ENCODE data around the gene ATP6V0A1.

Gene ATP6V0A1

DNA sequence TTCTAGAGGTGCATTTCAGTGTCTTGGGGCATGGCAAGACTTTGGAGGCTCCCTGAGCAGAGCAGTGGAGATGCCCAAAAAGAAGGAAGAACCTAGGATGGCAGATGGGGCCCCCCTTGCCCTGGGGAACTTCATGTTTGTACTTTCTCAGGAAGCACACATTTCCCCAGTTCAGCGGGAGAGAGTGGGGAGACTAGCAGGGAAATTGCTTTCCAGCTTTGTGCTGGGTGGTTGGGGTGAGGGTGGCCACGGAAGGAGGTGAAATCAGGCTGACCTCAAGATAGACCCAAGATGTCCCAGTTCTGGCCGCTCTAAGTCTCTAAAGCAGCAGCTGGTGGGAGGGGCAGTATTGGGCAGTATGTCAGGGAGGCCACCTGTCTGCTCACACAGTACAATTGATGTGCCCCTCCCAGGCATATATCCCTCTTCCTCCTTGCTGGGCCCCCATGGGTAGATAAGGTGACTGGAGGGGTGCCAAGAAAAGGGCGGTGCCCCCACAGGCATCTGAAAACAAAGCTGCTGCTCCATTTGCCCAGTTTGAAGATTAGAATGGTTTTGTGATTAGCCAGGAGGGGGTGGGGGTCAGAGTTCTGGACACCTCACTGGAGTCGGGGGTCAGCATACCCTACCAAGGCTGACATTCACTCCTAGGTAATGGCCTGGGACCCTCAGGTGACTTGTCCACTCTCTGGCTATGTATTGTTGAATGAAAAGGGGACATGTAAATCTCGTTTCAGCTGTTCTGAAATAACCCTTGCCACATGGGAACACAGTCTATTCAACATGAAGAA is 60.3 kb downstream of the ATP6V0A1 start:
- DNase-seq (ENCODE audit: low read depth): no peak
- H3K4me3 ChIP-seq (ENCODE audit: low read depth, low read length): no peak overlapping the region
- TF ChIP-seq, protein P1, sequence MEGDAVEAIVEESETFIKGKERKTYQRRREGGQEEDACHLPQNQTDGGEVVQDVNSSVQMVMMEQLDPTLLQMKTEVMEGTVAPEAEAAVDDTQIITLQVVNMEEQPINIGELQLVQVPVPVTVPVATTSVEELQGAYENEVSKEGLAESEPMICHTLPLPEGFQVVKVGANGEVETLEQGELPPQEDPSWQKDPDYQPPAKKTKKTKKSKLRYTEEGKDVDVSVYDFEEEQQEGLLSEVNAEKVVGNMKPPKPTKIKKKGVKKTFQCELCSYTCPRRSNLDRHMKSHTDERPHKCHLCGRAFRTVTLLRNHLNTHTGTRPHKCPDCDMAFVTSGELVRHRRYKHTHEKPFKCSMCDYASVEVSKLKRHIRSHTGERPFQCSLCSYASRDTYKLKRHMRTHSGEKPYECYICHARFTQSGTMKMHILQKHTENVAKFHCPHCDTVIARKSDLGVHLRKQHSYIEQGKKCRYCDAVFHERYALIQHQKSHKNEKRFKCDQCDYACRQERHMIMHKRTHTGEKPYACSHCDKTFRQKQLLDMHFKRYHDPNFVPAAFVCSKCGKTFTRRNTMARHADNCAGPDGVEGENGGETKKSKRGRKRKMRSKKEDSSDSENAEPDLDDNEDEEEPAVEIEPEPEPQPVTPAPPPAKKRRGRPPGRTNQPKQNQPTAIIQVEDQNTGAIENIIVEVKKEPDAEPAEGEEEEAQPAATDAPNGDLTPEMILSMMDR (IDR thresholded peaks at IDR 0.05; ENCODE audit: low read depth, low read length): no peak
- no peak for TF ChIP-seq POLR2A (IDR thresholded peaks at IDR 0.05; ENCODE audit: extremely low read depth, insufficient read length)
- no peak for TF ChIP-seq MYC (IDR thresholded peaks at IDR 0.05; ENCODE audit: low read depth, low read length)

DNA sequence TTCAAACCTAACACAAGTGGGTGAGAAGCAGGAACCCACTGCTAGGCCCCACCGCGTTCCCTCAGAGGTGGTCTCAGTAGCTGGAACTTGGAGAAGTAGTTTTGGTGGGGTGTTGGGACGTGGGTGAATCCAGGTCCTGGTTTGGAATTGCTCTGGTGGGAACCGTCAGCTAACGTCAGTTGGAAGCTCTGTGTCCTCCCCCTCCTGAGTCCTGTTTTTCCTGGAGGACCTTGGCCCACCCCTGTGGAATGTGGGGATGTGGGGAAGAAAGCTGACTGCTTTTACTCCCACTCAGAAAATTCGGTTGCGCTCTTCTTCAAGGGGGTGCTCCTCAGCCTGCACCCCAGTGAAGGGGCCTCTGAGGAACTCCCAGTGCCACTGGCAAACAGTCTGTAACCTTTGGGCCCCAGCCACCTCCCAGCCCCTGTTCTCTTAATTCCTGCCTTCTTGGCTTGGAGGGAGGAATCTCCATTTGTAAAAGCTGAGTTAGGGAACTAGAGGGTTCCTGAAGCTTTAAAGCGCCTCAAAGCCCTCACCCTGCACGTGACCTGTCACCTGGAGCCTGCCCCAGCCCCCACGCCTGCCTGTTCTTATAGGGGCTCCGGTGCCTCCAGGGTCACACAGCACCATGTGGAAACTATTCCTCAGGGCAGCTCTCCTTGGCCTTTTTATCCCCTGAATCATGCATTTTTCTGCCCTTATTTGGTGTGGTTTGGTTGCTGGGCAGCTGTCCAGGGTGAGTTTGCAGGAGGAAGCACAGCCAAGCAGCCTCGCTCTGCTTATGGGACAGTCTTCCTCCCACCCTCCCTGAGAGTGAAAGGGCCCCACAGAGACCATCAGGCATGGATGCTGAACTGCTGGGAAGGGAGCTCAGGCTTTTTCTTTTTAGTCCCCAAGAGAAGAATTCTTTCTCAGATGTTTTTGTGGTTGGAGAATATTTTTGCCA is 61.1 kb downstream of the ATP6V0A1 start:
- no peak overlapping the region for H3K4me3 ChIP-seq (ENCODE audit: low read depth, low read length)
- no peak for DNase-seq (ENCODE audit: low read depth)
- TF ChIP-seq, protein P2, sequence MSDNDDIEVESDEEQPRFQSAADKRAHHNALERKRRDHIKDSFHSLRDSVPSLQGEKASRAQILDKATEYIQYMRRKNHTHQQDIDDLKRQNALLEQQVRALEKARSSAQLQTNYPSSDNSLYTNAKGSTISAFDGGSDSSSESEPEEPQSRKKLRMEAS (IDR thresholded peaks at IDR 0.05; ENCODE audit: low read depth, low read length): no peak
- TF ChIP-seq, protein P1 (IDR thresholded peaks at IDR 0.05; ENCODE audit: low read depth, low read length): no peak
- no peak for TF ChIP-seq POLR2A (IDR thresholded peaks at IDR 0.05; ENCODE audit: extremely low read depth, insufficient read length)
- TF ChIP-seq MYC (IDR thresholded peaks at IDR 0.05; ENCODE audit: low read depth, low read length): no peak

DNA sequence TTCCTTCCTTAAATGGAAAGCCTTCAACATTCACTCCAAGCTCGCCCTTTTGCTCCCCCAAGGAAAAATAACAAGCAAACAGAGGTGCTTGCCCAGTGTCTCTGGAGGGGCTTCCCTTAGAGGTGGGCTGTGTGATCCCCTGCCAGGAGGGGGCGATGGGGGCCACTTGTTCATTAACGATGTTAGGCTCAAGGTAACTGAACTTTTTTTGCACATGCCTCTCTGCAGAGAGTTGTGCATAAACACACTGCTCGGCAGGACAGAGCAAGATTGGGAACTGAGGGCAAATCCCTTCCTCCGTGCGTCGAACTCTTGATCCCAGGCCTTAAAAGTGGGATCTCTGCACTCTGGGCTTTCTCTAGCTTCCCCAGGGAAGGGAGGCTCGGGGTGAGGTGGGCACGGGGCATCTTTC is 61.9 kb downstream of the ATP6V0A1 start:
- TF ChIP-seq, protein P1 (IDR thresholded peaks at IDR 0.05; ENCODE audit: low read depth, low read length): peak; percentile 66
- TF ChIP-seq MYC (IDR thresholded peaks at IDR 0.05; ENCODE audit: low read depth, low read length): no peak
- DNase-seq (ENCODE audit: low read depth): peak; percentile 41
- no peak overlapping the region for H3K4me3 ChIP-seq (ENCODE audit: low read depth, low read length)

GRCh38 chr17:42521036-42521435 is 62.4 kb downstream of the ATP6V0A1 start:
- TF ChIP-seq MYC (IDR thresholded peaks at IDR 0.05; ENCODE audit: low read depth, low read length) (no peak), POLR2A (IDR thresholded peaks at IDR 0.05; ENCODE audit: extremely low read depth, insufficient read length) (no peak)
- TF ChIP-seq, protein P1 (IDR thresholded peaks at IDR 0.05; ENCODE audit: low read depth, low read length): no peak
- TF ChIP-seq, protein P2 (IDR thresholded peaks at IDR 0.05; ENCODE audit: low read depth, low read length): no peak
- no peak for DNase-seq (ENCODE audit: low read depth)

DNA sequence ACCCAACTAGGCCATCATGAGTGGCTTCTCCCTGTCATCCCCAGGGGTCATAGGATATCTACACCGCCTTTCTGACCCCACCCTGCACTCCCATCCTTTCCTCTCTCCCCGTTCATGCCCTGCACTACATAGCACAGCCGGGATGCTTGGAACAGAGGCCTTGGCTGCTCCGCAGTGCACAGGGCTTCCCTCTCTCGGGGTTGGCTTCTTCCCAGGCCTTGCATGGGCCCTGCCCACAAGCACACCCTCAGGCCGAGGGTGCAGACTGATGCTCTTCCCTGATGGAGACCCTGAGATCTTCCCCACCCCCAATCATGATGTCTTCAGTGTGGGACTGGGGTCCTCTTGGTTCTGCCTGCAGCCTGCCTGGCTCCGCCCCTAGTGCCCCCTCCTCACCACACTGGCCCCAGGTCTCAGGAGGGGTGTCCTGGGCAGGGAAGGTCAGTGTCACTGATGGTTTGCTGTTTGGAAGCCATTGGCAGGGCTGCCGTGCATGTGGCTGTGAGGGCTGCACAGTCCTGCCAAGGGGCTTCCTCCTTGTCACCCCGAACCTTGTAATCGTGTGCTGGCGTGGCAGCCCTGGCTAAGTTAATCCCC is 63.1 kb downstream of the ATP6V0A1 start:
- H3K4me3 ChIP-seq (ENCODE audit: low read depth, low read length): no peak overlapping the region
- no peak for DNase-seq (ENCODE audit: low read depth)
- TF ChIP-seq, protein P1 (IDR thresholded peaks at IDR 0.05; ENCODE audit: low read depth, low read length): no peak
- no peak for TF ChIP-seq MYC (IDR thresholded peaks at IDR 0.05; ENCODE audit: low read depth, low read length)
- TF ChIP-seq, protein P2 (IDR thresholded peaks at IDR 0.05; ENCODE audit: low read depth, low read length): no peak
- TF ChIP-seq POLR2A (IDR thresholded peaks at IDR 0.05; ENCODE audit: extremely low read depth, insufficient read length): no peak

More at GRCh38 chr17:42521036-42521435, 62.4 kb downstream of the ATP6V0A1 start:
- H3K4me3 ChIP-seq (ENCODE audit: low read depth, low read length): no peak overlapping the region

Measured in NB4 (cell line).